IPS-20b (cell line): ENCODE measurements around the gene RASAL2.

Source experiments
- H3K27ac ChIP-seq: one replicate; pipeline ENCODE4 v1.5.1; 2013; ENCODE audit warnings: low read length
- H3K27me3 ChIP-seq: 2 replicates; pipeline ENCODE4 v1.6.1; 2013; ENCODE audit warnings: mild to moderate bottlenecking, low read length, inconsistent platforms; ENCODE audit not compliant: insufficient read depth
- H3K36me3 ChIP-seq: 2 replicates; pipeline ENCODE4 v1.6.1; 2013; ENCODE audit warnings: low read depth, mild to moderate bottlenecking, inconsistent platforms, low read length, moderate library complexity; ENCODE audit not compliant: insufficient read depth
- H3K4me1 ChIP-seq: 2 replicates; pipeline ENCODE4 v1.6.1; 2013; ENCODE audit warnings: mild to moderate bottlenecking, control low read depth, inconsistent platforms, low read length, moderate library complexity; ENCODE audit not compliant: insufficient read depth
- H3K4me3 ChIP-seq: 2 replicates; pipeline ENCODE4 v1.5.1; 2013; ENCODE audit warnings: mild to moderate bottlenecking, low read length, inconsistent platforms
- H3K9ac ChIP-seq: 2 replicates; pipeline ENCODE4 v1.6.1; 2013; ENCODE audit warnings: low read depth, mild to moderate bottlenecking, inconsistent platforms, low read length, moderate library complexity
- H3K9me3 ChIP-seq: 2 replicates; pipeline ENCODE4 v1.6.1; 2013; ENCODE audit warnings: mild to moderate bottlenecking, low read depth, low read length, inconsistent platforms; ENCODE audit not compliant: insufficient read depth

The RASAL2 gene

GRCh38 chr1:178451529-178451928 is 357.6 kb downstream of the RASAL2 start:
- Histone ChIP-seq H3K4me3 (no peak overlapping the region), H3K27ac (no peak overlapping the region), H3K9me3 (no peaks in the 10 kb centered on the region), H3K36me3 (peaks cover 29% of the 10 kb centered on the region), H3K27me3 (no peaks in the 10 kb centered on the region), H3K9ac (no peak overlapping the region), H3K4me1 (no peaks in the 10 kb centered on the region)

GRCh38 chr1:178452013-178452412 is 358.1 kb downstream of the RASAL2 start:
- Histone ChIP-seq H3K4me3 (no peak overlapping the region), H3K36me3 (peaks cover 34% of the 10 kb centered on the region), H3K27ac (no peak overlapping the region), H3K9ac (no peak overlapping the region), H3K4me1 (no peaks in the 10 kb centered on the region), H3K9me3 (no peaks in the 10 kb centered on the region), H3K27me3 (no peaks in the 10 kb centered on the region)

GRCh38 chr1:178456472-178456871 is 362.6 kb downstream of the RASAL2 start:
- Histone ChIP-seq H3K9ac (no peak overlapping the region), H3K9me3 (no peaks in the 10 kb centered on the region), H3K27ac (no peak overlapping the region), H3K27me3 (no peaks in the 10 kb centered on the region), H3K36me3 (peaks cover 51% of the 10 kb centered on the region), H3K4me1 (peaks cover 5% of the 10 kb centered on the region; the same call in 1 of the 2 replicates), H3K4me3 (no peak overlapping the region)

- H3K4me3 ChIP-seq, result no peak overlapping the region
- peaks cover 39% of the 10 kb centered on the region for H3K36me3 ChIP-seq
- H3K4me1 ChIP-seq, result peaks cover 8% of the 10 kb centered on the region; the same call in 1 of the 2 replicates
- H3K27ac ChIP-seq, result no peak overlapping the region
- no peaks in the 10 kb centered on the region for H3K27me3 ChIP-seq
- no peak overlapping the region for H3K9ac ChIP-seq
- no peaks in the 10 kb centered on the region for H3K9me3 ChIP-seq
These were observed 363.7 kb downstream of the RASAL2 start for GRCh38 chr1:178457651-178458050.

GRCh38 chr1:178458203-178458602 is 364.3 kb downstream of the RASAL2 start:
- no peaks in the 10 kb centered on the region for H3K9me3 ChIP-seq
- peaks cover 8% of the 10 kb centered on the region; the same call in 1 of the 2 replicates for H3K4me1 ChIP-seq
- no peak overlapping the region for H3K4me3 ChIP-seq
- no peaks in the 10 kb centered on the region for H3K27me3 ChIP-seq
- no peak overlapping the region for H3K9ac ChIP-seq
- H3K36me3 ChIP-seq, result peaks cover 37% of the 10 kb centered on the region
- H3K27ac ChIP-seq, result no peak overlapping the region

- Histone ChIP-seq H3K9ac (no peak overlapping the region), H3K27me3 (no peaks in the 10 kb centered on the region)
These were observed 367.2 kb downstream of the RASAL2 start for GRCh38 chr1:178461104-178461503.

GRCh38 chr1:178461701-178462100 is 367.8 kb downstream of the RASAL2 start:
- Histone ChIP-seq H3K9ac (no peak overlapping the region), H3K27ac (no peak overlapping the region), H3K9me3 (no peaks in the 10 kb centered on the region), H3K36me3 (peaks cover 44% of the 10 kb centered on the region), H3K4me3 (no peak overlapping the region), H3K4me1 (peaks cover 8% of the 10 kb centered on the region; the same call in 1 of the 2 replicates), H3K27me3 (no peaks in the 10 kb centered on the region)

More at GRCh38 chr1:178461104-178461503, 367.2 kb downstream of the RASAL2 start:
- Histone ChIP-seq H3K4me3 (no peak overlapping the region), H3K27ac (no peak overlapping the region), H3K36me3 (peaks cover 44% of the 10 kb centered on the region), H3K9me3 (no peaks in the 10 kb centered on the region), H3K4me1 (peaks cover 8% of the 10 kb centered on the region; the same call in 1 of the 2 replicates)

GRCh38 chr1:178464141-178464540 is 370.2 kb downstream of the RASAL2 start:
- H3K9ac ChIP-seq, result no peak overlapping the region
- peaks cover 8% of the 10 kb centered on the region; the same call in 1 of the 2 replicates for H3K4me1 ChIP-seq
- peaks cover 45% of the 10 kb centered on the region for H3K36me3 ChIP-seq
- H3K9me3 ChIP-seq, result no peaks in the 10 kb centered on the region
- H3K27ac ChIP-seq, result no peak overlapping the region
- no peak overlapping the region for H3K4me3 ChIP-seq
- no peaks in the 10 kb centered on the region for H3K27me3 ChIP-seq

- Histone ChIP-seq H3K36me3 (peaks cover 45% of the 10 kb centered on the region), H3K27me3 (no peaks in the 10 kb centered on the region), H3K9me3 (no peaks in the 10 kb centered on the region), H3K27ac (no peak overlapping the region), H3K4me3 (no peak overlapping the region), H3K9ac (no peak overlapping the region), H3K4me1 (peaks cover 8% of the 10 kb centered on the region; the same call in 1 of the 2 replicates)
These were observed 370.7 kb downstream of the RASAL2 start for GRCh38 chr1:178464566-178464965.

GRCh38 chr1:178465011-178465410 is 371.1 kb downstream of the RASAL2 start:
- H3K27me3 ChIP-seq, result no peaks in the 10 kb centered on the region
- H3K27ac ChIP-seq, result no peak overlapping the region
- H3K4me1 ChIP-seq, result peaks cover 8% of the 10 kb centered on the region; the same call in 1 of the 2 replicates
- H3K9ac ChIP-seq, result no peak overlapping the region
- no peak overlapping the region for H3K4me3 ChIP-seq
- H3K9me3 ChIP-seq, result no peaks in the 10 kb centered on the region
- peaks cover 45% of the 10 kb centered on the region for H3K36me3 ChIP-seq

GRCh38 chr1:178467837-178468236 is 373.9 kb downstream of the RASAL2 start:
- Histone ChIP-seq H3K27ac (no peak overlapping the region), H3K9ac (no peak overlapping the region), H3K27me3 (no peaks in the 10 kb centered on the region), H3K9me3 (no peaks in the 10 kb centered on the region), H3K4me1 (no peaks in the 10 kb centered on the region), H3K36me3 (peaks cover 56% of the 10 kb centered on the region), H3K4me3 (no peak overlapping the region)

GRCh38 chr1:178470411-178470960 is 376.6 kb downstream of the RASAL2 start:
- Histone ChIP-seq H3K27ac (no peak overlapping the region), H3K9me3 (no peaks in the 10 kb centered on the region), H3K27me3 (no peaks in the 10 kb centered on the region), H3K4me3 (no peak overlapping the region), H3K36me3 (peaks cover 65% of the 10 kb centered on the region), H3K4me1 (no peaks in the 10 kb centered on the region), H3K9ac (no peak overlapping the region)
